ENCODE data around the gene HOXB4. TPM values are rescaled to one million over a fixed set of nuclear protein-coding genes. Genes with fewer than 3 reads are reported as not detected.
A peak's percentile ranks its signal among the peaks of the same experiment; 100 is the strongest.

HOXB4 gene
- total and polyA plus RNA-seq, 10 of the 15 experiments (the other 5 are each of a cell fraction or from before 2014, with no cell fraction given): 0.35 to 5.8 (median 3.0) TPM

DNA sequence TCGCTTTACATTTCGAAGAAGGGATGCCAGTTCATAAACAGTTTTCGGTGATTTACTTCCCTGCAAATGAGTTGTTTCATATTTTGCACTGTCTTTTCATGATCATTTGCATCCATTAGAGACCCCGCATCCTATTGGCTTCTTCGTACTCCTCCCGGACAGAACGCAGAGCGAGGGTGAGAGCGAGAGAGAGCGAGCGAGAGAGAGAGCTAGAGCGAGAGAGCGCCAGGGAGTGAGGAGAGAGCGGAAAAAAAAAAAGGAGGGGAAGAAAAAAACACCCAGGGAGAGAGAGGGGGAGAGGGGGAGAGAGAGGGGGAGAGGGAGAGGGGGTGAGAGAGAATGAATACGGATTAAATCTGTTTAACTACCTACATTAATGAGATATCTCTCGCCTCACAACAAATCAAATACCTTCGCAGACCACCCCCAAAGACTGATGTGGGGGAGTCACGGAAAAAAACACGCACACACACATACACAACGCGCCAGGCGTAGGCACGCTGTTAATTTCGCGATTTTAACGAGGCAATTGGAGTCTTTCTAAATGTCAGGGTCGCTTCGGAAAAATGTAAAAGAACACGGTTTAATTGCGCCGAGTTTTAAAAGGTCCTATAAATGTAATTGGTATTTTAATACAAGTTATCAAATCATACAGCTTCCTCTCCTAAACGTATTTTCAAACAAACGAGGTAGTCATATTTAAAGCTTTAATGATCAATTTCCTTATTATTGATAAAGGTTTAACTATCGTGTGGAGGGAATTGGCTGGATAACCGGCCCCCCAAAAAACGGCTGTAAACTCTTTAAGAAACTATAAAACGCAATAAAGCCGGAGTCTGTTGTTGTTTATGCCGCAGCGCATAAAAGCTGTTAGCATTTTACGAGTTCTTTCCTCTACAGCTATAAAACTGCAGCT is 37.2 kb upstream of the HOXB4 start, which contains the start of gene HOXB8:
TSS of gene HOXB8 (minus strand) at position 246 of the 916 bp plus-strand sequence. CDS start 588 bp downstream, outside the sequence.
- ChIA-PET POLR2A (no interaction called here), SMC1A (ENCODE audit: uncharacterized antibody, unreplicated experiment) (interaction anchor here (0.9 to 1.8 kb wide), 3 partner anchors 9 to 23 kb away, joined by 3 to 7 read pairs (median 5); no protein-coding TSS in a partner anchor), CTCF (interaction anchor here (0.5 to 1.6 kb wide), 3 partner anchors 22 to 480 kb away, joined by 3 to 4 read pairs (median 3); no protein-coding TSS in a partner anchor), RAD21 (ENCODE audit: unreplicated experiment) (no interaction called here)
- H3K9me3 ChIP-seq (replicated peaks; ENCODE audit: control insufficient read depth, insufficient read depth, low read length): no peaks in the 10 kb centered on the region
- 28% methylated on average over 38 of the region's 41 CpGs for WGBS (ENCODE audit: insufficient coverage, insufficient replicate concordance, low lambda C conversion rate, missing lambda C conversion rate)
- DNase-seq (ENCODE audit: low read depth, low spot score) (no peak), FAIRE-seq (no peak), ATAC-seq (no peak)
- BruUV-seq (replicated peaks): no TSS peak
- peaks cover 28 to 38% of the 10 kb centered on the region in 2 experiments for H3K27me3 ChIP-seq (replicated peaks in 1 of 2; ENCODE audit: control insufficient read depth in 2 of 2, insufficient read depth in 2 of 2, low read length in 1 of 2)
- H3K36me3 ChIP-seq (ENCODE audit: control insufficient read depth in 2 of 2, insufficient read depth in 2 of 2, low read length in 1 of 2): no peaks in the 10 kb centered on the region; a peak in 1 of 4 replicates
- intact Hi-C loops (cut with micrococcal nuclease; ENCODE audit: unreplicated experiment): loop anchor here (5.0 kb wide), 1 partner anchor 353 kb away; no protein-coding TSS in a partner anchor
- H3K4me1 ChIP-seq (ENCODE audit: control insufficient read depth, insufficient read depth, low read length): peaks cover 6% of the 10 kb centered on the region
- in situ Hi-C loops (cut with MboI): no loop called here
- TF ChIP-seq KDM1A (IDR thresholded peaks at IDR 0.05; ENCODE audit: borderline replicate concordance) (no peak), EZH2 (IDR thresholded peaks at IDR 0.05; ENCODE audit: borderline replicate concordance, control insufficient read depth, low read depth, low read length) (0 out of 2 replicates have a peak, but pooled peaks have one; percentile 46), GATAD2B (conservative IDR thresholded peaks at IDR 0.05; ENCODE audit: low read depth) (no peak), TAF1 (IDR thresholded peaks at IDR 0.05; ENCODE audit: borderline replicate concordance, low read depth, low read length) (no peak), HDAC6 (IDR thresholded peaks at IDR 0.05; ENCODE audit: unreplicated experiment) (no peak), POU2F2 (IDR thresholded peaks at IDR 0.05; ENCODE audit: borderline replicate concordance, low read depth, low read length) (no peak), CHD4 (IDR thresholded peaks at IDR 0.05) (no peak), SUZ12 (IDR thresholded peaks at IDR 0.05; ENCODE audit: unreplicated experiment) (peak; percentile 11), TARDBP (IDR thresholded peaks at IDR 0.05; ENCODE audit: borderline replicate concordance) (no peak)
- TF ChIP-seq, protein P1, sequence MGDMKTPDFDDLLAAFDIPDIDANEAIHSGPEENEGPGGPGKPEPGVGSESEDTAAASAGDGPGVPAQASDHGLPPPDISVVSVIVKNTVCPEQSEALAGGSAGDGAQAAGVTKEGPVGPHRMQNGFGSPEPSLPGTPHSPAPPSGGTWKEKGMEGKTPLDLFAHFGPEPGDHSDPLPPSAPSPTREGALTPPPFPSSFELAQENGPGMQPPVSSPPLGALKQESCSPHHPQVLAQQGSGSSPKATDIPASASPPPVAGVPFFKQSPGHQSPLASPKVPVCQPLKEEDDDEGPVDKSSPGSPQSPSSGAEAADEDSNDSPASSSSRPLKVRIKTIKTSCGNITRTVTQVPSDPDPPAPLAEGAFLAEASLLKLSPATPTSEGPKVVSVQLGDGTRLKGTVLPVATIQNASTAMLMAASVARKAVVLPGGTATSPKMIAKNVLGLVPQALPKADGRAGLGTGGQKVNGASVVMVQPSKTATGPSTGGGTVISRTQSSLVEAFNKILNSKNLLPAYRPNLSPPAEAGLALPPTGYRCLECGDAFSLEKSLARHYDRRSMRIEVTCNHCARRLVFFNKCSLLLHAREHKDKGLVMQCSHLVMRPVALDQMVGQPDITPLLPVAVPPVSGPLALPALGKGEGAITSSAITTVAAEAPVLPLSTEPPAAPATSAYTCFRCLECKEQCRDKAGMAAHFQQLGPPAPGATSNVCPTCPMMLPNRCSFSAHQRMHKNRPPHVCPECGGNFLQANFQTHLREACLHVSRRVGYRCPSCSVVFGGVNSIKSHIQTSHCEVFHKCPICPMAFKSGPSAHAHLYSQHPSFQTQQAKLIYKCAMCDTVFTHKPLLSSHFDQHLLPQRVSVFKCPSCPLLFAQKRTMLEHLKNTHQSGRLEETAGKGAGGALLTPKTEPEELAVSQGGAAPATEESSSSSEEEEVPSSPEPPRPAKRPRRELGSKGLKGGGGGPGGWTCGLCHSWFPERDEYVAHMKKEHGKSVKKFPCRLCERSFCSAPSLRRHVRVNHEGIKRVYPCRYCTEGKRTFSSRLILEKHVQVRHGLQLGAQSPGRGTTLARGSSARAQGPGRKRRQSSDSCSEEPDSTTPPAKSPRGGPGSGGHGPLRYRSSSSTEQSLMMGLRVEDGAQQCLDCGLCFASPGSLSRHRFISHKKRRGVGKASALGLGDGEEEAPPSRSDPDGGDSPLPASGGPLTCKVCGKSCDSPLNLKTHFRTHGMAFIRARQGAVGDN (IDR thresholded peaks at IDR 0.05): no peak
- TF ChIP-seq, protein P2, sequence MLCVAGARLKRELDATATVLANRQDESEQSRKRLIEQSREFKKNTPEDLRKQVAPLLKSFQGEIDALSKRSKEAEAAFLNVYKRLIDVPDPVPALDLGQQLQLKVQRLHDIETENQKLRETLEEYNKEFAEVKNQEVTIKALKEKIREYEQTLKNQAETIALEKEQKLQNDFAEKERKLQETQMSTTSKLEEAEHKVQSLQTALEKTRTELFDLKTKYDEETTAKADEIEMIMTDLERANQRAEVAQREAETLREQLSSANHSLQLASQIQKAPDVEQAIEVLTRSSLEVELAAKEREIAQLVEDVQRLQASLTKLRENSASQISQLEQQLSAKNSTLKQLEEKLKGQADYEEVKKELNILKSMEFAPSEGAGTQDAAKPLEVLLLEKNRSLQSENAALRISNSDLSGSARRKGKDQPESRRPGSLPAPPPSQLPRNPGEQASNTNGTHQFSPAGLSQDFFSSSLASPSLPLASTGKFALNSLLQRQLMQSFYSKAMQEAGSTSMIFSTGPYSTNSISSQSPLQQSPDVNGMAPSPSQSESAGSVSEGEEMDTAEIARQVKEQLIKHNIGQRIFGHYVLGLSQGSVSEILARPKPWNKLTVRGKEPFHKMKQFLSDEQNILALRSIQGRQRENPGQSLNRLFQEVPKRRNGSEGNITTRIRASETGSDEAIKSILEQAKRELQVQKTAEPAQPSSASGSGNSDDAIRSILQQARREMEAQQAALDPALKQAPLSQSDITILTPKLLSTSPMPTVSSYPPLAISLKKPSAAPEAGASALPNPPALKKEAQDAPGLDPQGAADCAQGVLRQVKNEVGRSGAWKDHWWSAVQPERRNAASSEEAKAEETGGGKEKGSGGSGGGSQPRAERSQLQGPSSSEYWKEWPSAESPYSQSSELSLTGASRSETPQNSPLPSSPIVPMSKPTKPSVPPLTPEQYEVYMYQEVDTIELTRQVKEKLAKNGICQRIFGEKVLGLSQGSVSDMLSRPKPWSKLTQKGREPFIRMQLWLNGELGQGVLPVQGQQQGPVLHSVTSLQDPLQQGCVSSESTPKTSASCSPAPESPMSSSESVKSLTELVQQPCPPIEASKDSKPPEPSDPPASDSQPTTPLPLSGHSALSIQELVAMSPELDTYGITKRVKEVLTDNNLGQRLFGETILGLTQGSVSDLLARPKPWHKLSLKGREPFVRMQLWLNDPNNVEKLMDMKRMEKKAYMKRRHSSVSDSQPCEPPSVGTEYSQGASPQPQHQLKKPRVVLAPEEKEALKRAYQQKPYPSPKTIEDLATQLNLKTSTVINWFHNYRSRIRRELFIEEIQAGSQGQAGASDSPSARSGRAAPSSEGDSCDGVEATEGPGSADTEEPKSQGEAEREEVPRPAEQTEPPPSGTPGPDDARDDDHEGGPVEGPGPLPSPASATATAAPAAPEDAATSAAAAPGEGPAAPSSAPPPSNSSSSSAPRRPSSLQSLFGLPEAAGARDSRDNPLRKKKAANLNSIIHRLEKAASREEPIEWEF (IDR thresholded peaks at IDR 0.05; ENCODE audit: insufficient replicate concordance, low read depth, low read length): no peak
- H3K9ac ChIP-seq (ENCODE audit: control insufficient read depth, insufficient read depth, low read length): no peak within 1 kb of the TSS
- H3K4me2 ChIP-seq (ENCODE audit: control insufficient read depth, insufficient read depth): peak within 1 kb of the TSS; percentile 25; the same call in 1 of the 2 replicates
- H3K4me3 ChIP-seq: no peak within 1 kb of the TSS
- no peaks in the 10 kb centered on the region for H4K20me1 ChIP-seq (ENCODE audit: control insufficient read depth, insufficient read depth)
- H3K79me2 ChIP-seq (ENCODE audit: control insufficient read depth, insufficient read depth, low read length): no peaks in the 10 kb centered on the region
- H2AFZ ChIP-seq (ENCODE audit: control insufficient read depth, low read depth, low read length): no peak within 1 kb of the TSS
- H3K27ac ChIP-seq (ENCODE audit: control insufficient read depth, insufficient read depth): no peak within 1 kb of the TSS

Data from GM12878 (cell line).